ENCODE results near the gene GBP5.

The GBP5 gene

DNA sequence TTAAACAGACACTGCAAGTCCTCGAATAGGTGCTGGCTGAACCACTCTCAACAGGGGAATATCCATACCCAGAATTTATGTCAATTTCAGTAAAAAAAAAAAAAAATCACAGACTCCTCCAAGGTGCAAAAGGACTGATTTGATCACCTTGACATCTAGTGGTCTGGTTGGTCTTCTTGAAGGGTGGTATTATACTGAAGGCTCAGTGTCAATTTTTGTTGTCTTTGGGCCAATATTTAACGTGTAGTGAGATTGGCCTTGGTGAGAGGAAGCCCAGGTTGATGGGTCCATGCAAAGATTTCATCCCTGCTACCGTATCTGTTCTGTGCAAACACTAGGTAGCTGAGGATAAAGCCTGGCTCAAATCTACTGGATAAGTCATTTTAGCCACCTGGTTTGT, 4.0 kb upstream of the GBP5 start:
- DNase-seq (ENCODE audit: insufficient read length): no peak
- FAIRE-seq: peak; percentile 27
- no peak for TF ChIP-seq POLR2A (IDR thresholded peaks at IDR 0.05; ENCODE audit: low read depth, low read length)
- TF ChIP-seq POLR2AphosphoS5 (IDR thresholded peaks at IDR 0.05; ENCODE audit: low read depth, low read length): no peak
- no peak for TF ChIP-seq TAF1 (IDR thresholded peaks at IDR 0.05; ENCODE audit: borderline replicate concordance, low read depth, low read length)

DNA sequence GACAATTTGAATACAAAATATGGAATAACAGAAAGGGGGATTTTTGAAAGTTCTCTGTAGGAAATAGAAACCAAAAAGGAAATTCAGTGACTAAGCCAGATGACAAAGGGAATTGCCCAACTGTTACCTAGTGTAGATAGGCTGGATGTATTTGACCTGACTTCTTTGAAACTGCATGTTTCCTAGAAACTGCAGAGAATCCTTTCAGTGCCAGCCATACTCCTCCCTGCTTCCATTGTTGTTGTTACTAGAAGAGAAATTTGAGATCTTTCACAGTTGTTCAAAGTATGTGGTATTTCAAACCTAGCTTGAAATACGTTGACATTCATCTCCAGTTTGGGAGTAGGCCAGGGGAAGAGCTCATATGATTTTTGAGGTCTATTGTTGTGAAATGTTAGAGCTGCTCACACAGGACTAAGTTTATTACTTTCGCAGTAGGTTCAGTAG, 1.8 kb upstream of the GBP5 start:
- FAIRE-seq (peak; percentile 60), DNase-seq (ENCODE audit: insufficient read length) (no peak)
- TF ChIP-seq POLR2AphosphoS5 (IDR thresholded peaks at IDR 0.05; ENCODE audit: low read depth, low read length): no peak
- TF ChIP-seq POLR2A (IDR thresholded peaks at IDR 0.05; ENCODE audit: low read depth, low read length): no peak
- TF ChIP-seq TAF1 (IDR thresholded peaks at IDR 0.05; ENCODE audit: borderline replicate concordance, low read depth, low read length): no peak

DNA sequence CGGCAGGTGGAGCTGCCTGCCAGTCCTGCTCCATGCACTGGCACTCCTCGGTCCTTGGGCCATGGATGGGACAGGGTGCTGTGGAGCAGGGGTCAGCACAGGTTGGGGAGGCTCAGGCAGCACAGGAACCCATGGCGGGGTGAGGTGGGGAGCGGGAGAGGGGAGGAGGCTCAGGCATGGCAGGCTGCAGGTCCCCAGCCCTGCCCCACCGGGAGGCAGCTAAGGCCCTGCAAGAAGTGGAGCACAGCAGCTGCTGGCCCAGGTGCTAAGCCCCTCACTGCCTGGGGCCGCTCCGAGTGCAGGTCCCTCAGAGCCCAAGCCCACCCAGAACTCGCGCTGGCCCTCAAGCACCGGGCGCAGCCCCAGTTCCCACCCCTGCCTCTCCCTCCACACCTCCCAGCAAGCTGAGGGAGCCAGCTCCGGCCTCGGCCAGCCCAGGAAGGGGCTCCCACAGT, 691 bp upstream of the GBP5 start:
- no peak for DNase-seq (ENCODE audit: insufficient read length)
- TF ChIP-seq TAF1 (IDR thresholded peaks at IDR 0.05; ENCODE audit: borderline replicate concordance, low read depth, low read length): no peak
- TF ChIP-seq POLR2AphosphoS5 (IDR thresholded peaks at IDR 0.05; ENCODE audit: low read depth, low read length): no peak
- TF ChIP-seq POLR2A (IDR thresholded peaks at IDR 0.05; ENCODE audit: low read depth, low read length): no peak
- no peak for FAIRE-seq

DNA sequence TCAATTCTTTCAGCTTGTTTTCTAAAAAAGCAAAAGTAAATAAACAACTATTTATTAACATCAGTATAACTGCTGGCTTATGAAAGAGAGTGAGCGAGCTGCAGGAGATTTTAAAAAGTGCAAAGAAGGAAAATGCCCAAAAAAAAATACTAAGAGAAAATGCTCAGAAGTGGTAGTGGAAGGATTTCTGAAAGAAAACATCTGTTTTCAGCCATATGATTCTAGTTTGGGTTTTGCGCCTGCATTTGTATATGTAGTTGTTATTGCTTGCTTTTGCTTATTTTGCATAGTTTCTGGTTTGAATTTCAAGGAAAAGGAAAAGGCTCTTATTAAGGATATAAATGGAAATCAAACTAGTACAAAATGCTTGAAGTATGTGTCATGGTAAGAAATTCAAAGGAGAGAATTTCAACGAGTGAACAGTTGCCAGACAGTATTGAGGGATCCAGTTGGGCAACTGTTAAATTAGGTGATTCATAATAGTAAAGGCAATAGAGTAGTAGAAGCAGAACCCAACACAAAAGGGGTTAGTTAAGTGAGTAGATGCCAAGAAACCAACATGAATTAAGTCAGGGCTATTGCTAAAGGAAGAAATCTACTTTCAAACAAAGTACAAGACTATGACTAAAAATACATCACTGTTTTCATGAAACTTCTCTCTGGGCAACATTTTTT, 1.2 kb downstream of the GBP5 start:
- TF ChIP-seq POLR2A (IDR thresholded peaks at IDR 0.05; ENCODE audit: low read depth, low read length) (no peak), POLR2AphosphoS5 (IDR thresholded peaks at IDR 0.05; ENCODE audit: low read depth, low read length) (no peak), TAF1 (IDR thresholded peaks at IDR 0.05; ENCODE audit: borderline replicate concordance, low read depth, low read length) (no peak)
- DNase-seq (ENCODE audit: insufficient read length): no peak
- no peak for FAIRE-seq

DNA sequence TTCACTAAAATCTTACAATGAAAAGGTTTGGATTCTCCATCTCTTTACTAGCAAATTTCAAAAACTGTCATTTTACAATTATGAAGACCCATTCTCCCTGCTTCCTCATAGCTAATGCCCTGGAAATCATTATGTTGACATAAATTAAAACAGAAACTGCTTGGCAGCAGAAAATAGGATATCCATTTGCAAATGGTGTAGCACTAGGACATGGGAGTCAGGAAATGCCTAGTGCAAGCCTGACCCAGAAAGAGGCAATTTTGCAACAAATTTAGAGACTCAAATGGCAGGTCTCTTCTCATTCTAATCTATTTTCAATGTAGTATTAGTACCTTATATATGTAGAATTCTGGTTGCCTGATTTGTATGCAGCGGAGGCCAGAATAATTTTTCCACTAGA, 2.2 kb downstream of the GBP5 start:
- TF ChIP-seq POLR2A (IDR thresholded peaks at IDR 0.05; ENCODE audit: low read depth, low read length) (no peak), TAF1 (IDR thresholded peaks at IDR 0.05; ENCODE audit: borderline replicate concordance, low read depth, low read length) (no peak), POLR2AphosphoS5 (IDR thresholded peaks at IDR 0.05; ENCODE audit: low read depth, low read length) (no peak)
- FAIRE-seq (no peak), DNase-seq (ENCODE audit: insufficient read length) (no peak)

DNA sequence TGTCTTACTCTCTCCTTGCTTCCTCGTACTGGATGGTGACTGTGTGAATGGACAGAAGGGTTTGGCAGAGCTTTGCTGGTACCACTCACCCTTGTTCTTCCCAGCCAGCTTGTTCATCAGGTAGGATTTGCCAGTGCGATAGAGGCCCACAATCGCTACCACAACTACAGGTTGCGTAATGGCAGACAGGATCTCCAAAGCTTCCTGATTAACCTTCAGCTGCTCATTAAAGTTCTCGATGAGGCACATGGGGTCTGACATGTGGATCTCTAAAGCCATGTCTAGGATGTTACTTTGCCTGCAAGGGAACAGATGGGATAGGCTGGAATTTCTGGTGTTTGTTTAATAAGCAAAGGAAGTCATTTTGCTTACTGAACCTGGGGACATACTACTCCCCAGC, 3.4 kb downstream of the GBP5 start:
- DNase-seq (ENCODE audit: insufficient read length): no peak
- TF ChIP-seq TAF1 (IDR thresholded peaks at IDR 0.05; ENCODE audit: borderline replicate concordance, low read depth, low read length): no peak
- no peak for TF ChIP-seq POLR2A (IDR thresholded peaks at IDR 0.05; ENCODE audit: low read depth, low read length)
- TF ChIP-seq POLR2AphosphoS5 (IDR thresholded peaks at IDR 0.05; ENCODE audit: low read depth, low read length): no peak
- peak; percentile 50 for FAIRE-seq

DNA sequence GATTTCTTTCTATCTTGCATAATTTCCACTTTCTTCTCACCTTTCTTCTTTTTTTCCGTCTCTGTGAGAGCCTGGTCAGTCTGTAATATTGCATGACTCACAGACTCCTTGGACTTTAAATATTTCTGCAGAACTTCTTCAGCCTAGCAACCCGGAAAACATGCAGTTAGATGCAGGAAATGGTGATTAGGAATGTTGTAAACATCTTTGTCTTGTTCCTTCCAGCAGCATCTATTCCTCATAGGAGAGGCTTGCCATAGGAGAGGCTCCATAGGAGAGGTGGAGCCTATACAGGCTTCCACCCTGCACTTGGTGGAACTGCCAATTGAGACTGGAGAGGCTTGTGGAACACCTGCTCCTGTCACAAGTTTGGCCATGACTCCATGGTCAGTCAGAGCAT, 10.0 kb downstream of the GBP5 start:
- TF ChIP-seq TAF1 (IDR thresholded peaks at IDR 0.05; ENCODE audit: borderline replicate concordance, low read depth, low read length): no peak
- no peak for TF ChIP-seq POLR2A (IDR thresholded peaks at IDR 0.05; ENCODE audit: low read depth, low read length)
- TF ChIP-seq POLR2AphosphoS5 (IDR thresholded peaks at IDR 0.05; ENCODE audit: low read depth, low read length): no peak
- FAIRE-seq (no peak), DNase-seq (ENCODE audit: insufficient read length) (no peak)

DNA sequence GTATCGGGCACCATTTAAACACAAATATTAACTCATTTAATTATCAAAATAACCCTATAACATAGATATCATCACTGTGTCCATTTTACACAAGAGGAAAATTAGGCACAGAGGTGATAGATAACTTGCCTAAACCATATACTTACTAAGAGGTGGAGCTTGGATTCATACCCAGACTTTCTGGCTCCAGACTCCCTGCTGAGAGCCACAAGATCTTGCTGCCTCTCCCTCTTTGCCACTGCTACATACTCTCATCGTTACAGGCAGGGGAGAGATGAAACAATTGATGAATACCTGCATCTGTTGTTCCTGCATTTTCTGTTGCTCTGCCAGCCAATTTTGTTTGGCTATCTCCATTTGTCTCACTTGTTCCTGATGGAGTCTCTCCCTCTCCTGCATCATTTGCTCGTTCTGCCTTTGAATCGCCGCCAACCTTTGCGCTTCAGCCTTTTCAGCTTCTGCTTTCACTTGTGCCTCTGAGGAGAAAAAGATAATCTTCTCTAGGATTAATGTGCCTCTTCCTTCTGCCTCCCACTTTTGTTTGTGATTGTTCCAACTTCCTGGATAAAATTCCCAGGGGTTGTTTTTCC, 10.6 kb downstream of the GBP5 start:
- DNase-seq (ENCODE audit: insufficient read length): no peak
- TF ChIP-seq POLR2AphosphoS5 (IDR thresholded peaks at IDR 0.05; ENCODE audit: low read depth, low read length): no peak
- TF ChIP-seq TAF1 (IDR thresholded peaks at IDR 0.05; ENCODE audit: borderline replicate concordance, low read depth, low read length): no peak
- no peak for TF ChIP-seq POLR2A (IDR thresholded peaks at IDR 0.05; ENCODE audit: low read depth, low read length)
- no peak for FAIRE-seq

DNA sequence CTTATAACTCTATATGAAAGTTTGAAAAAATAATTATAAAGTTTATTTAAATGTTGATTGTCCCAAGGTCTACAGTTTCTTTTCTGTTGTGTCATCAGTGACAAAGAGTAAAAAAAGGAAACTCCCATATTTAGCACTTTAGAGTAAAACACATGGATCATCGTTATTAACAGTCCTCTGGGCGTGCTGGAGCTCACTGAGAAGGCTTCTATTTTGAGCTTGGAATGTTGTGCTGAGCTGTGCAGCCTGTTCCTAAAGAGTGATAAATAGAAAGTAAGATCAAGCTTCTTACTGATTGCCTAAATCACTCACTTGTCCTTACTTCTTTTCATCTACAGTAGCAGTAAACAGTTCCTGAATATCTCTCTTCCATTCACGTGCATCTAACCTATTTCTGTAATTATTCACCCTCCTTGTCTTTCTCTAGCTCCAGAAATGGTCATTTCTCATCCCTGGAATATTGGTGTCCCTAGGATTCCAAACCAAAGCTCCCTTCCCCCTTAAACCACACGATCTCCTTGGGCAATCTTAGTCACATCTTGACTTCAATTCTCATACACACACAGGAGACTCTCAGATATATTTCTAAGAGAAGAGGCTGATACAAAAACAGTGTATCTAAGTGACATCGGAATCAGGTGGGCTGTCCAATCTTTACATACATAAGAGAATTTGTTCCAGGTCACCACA, 11.9 kb downstream of the GBP5 start:
- DNase-seq (ENCODE audit: insufficient read length) (no peak), FAIRE-seq (no peak)
- TF ChIP-seq POLR2AphosphoS5 (IDR thresholded peaks at IDR 0.05; ENCODE audit: low read depth, low read length): no peak
- no peak for TF ChIP-seq POLR2A (IDR thresholded peaks at IDR 0.05; ENCODE audit: low read depth, low read length)
- TF ChIP-seq TAF1 (IDR thresholded peaks at IDR 0.05; ENCODE audit: borderline replicate concordance, low read depth, low read length): no peak

DNA sequence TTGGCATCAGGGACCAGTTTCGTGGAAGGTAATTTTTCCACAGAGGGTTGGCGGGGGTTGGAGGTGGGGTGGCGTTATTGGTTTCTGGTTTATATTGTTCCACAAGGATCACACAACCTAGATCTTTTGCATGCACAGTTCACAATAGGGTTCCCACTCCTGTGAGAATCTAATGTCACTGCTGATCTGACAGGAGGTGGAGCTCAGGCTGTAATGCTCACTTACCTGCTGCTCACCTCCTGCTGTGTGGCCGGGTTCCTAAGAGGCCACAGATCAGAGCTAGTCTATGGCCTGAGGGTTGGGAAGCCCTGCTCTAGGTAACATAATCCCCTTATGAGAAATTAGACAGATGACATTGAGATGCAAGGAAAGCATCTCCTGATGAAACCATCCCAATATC, 12.6 kb downstream of the GBP5 start:
- DNase-seq (ENCODE audit: insufficient read length): no peak
- FAIRE-seq: no peak
- TF ChIP-seq POLR2A (IDR thresholded peaks at IDR 0.05; ENCODE audit: low read depth, low read length): no peak
- no peak for TF ChIP-seq POLR2AphosphoS5 (IDR thresholded peaks at IDR 0.05; ENCODE audit: low read depth, low read length)
- no peak for TF ChIP-seq TAF1 (IDR thresholded peaks at IDR 0.05; ENCODE audit: borderline replicate concordance, low read depth, low read length)

DNA sequence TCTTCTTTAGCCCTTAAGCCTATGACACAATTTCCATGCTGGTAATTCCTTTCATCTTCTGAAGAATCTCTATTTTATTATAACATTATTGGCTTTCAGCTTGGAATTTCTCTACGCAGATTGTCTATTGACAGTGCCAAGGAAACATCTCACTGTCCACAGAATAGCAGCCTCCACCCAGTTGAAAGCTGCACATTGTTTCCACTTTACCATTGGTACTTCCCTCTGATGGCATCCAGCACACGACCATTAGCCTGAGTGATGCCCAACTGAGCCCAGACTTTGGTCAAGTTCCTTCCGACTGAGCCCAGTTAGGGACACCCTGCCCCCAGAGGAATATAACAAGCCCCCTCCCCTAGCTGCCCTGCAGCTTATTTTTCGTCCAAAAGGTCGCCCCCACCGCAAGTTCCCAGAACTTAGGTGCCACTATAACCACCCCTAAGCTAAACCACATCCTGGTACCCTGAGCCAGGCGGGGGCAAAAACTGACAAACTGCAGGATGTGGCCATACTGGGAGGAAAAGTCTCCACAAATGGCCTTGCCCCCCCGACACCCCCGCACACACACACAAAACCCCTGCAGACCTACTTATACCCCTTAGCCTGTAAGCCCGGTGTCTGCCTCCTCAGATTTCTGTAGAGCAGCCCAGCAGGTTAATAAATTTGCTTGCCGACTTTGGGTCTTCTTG, 13.2 kb downstream of the GBP5 start:
- DNase-seq (ENCODE audit: insufficient read length): no peak
- FAIRE-seq: no peak
- no peak for TF ChIP-seq POLR2A (IDR thresholded peaks at IDR 0.05; ENCODE audit: low read depth, low read length)
- TF ChIP-seq TAF1 (IDR thresholded peaks at IDR 0.05; ENCODE audit: borderline replicate concordance, low read depth, low read length): no peak
- TF ChIP-seq POLR2AphosphoS5 (IDR thresholded peaks at IDR 0.05; ENCODE audit: low read depth, low read length): no peak
